HPDE6-E6E7 (cell line): ENCODE measurements around the gene CTNND2.
"Not testable (repeated sequence)": the region's sequence is repeated elsewhere in the genome, so short reads cannot be mapped to it uniquely, and the experiment has no call there.

ENCODE experiments used
- DNase-seq: peaks from one replicate; pipeline ENCODE4 v3.0.0; 2011; ENCODE audit warnings: missing footprints; ENCODE audit errors: extremely low spot score

The CTNND2 gene

GRCh38 chr5:11863911-11864310 lies 40.3 kb downstream of the CTNND2 start:
- DNase-seq = no peak

GRCh38 chr5:11857391-11857790 lies 46.9 kb downstream of the CTNND2 start:
- DNase-seq = no peak

GRCh38 chr5:11854936-11855335 lies 49.3 kb downstream of the CTNND2 start:
- no peak for DNase-seq

GRCh38 chr5:11853796-11854195 lies 50.5 kb downstream of the CTNND2 start:
- no peak for DNase-seq

GRCh38 chr5:11853140-11853539 lies 51.1 kb downstream of the CTNND2 start:
- DNase-seq = no peak

GRCh38 chr5:11852717-11853087 lies 51.5 kb downstream of the CTNND2 start:
- no peak for DNase-seq

GRCh38 chr5:11851965-11852716 lies 52.1 kb downstream of the CTNND2 start:
- DNase-seq = no peak

GRCh38 chr5:11851416-11851815 lies 52.8 kb downstream of the CTNND2 start:
- DNase-seq = peak; percentile 31

- not testable (repeated sequence) for DNase-seq
Observed at GRCh38 chr5:11828566-11828965, 75.7 kb downstream of the CTNND2 start.

GRCh38 chr5:11822598-11822997 lies 81.6 kb downstream of the CTNND2 start:
- DNase-seq = no peak

GRCh38 chr5:11815916-11816315 lies 88.3 kb downstream of the CTNND2 start:
- DNase-seq = no peak

- DNase-seq = no peak
Observed at GRCh38 chr5:11815481-11815880, 88.8 kb downstream of the CTNND2 start.

- no peak for DNase-seq
Observed at GRCh38 chr5:11814373-11814772, 89.9 kb downstream of the CTNND2 start.

GRCh38 chr5:11809407-11809806 lies 94.8 kb downstream of the CTNND2 start:
- no peak for DNase-seq

- DNase-seq = no peak
Observed at GRCh38 chr5:11803436-11803835, 100.8 kb downstream of the CTNND2 start.

GRCh38 chr5:11801061-11801460 lies 103.2 kb downstream of the CTNND2 start:
- no peak for DNase-seq

- no peak for DNase-seq
Observed at GRCh38 chr5:11797132-11797531, 107.1 kb downstream of the CTNND2 start.

GRCh38 chr5:11793396-11793795 lies 110.8 kb downstream of the CTNND2 start:
- DNase-seq = no peak

GRCh38 chr5:11792621-11793020 lies 111.6 kb downstream of the CTNND2 start:
- DNase-seq = no peak

GRCh38 chr5:11791792-11792191 lies 112.5 kb downstream of the CTNND2 start:
- DNase-seq = no peak

- DNase-seq = no peak
Observed at GRCh38 chr5:11790201-11790600, 114.0 kb downstream of the CTNND2 start.

- DNase-seq = no peak
Observed at GRCh38 chr5:11785771-11786352, 118.4 kb downstream of the CTNND2 start.

GRCh38 chr5:11780641-11781345 lies 123.5 kb downstream of the CTNND2 start:
- DNase-seq = no peak
